Choroid plexus epithelial cell (primary cell): ENCODE data around the gene ATP2B2.

ENCODE experiments used
- DNase-seq: peaks from one replicate; pipeline ENCODE4 v3.0.0-alpha.2; 2010; ENCODE audit warnings: low read depth
- H3K4me3 ChIP-seq: 2 replicates; pipeline ENCODE4 v1.5.1; 2011; ENCODE audit warnings: low read depth, mild to moderate bottlenecking, control low read depth, low read length, moderate library complexity
- CTCF ChIP-seq: conservative IDR thresholded peaks from 2 replicates; pipeline ENCODE4 v1.5.1; 2011; ENCODE audit warnings: low read depth, mild to moderate bottlenecking, control low read depth, inconsistent platforms, low read length, moderate library complexity

Gene ATP2B2

DNA sequence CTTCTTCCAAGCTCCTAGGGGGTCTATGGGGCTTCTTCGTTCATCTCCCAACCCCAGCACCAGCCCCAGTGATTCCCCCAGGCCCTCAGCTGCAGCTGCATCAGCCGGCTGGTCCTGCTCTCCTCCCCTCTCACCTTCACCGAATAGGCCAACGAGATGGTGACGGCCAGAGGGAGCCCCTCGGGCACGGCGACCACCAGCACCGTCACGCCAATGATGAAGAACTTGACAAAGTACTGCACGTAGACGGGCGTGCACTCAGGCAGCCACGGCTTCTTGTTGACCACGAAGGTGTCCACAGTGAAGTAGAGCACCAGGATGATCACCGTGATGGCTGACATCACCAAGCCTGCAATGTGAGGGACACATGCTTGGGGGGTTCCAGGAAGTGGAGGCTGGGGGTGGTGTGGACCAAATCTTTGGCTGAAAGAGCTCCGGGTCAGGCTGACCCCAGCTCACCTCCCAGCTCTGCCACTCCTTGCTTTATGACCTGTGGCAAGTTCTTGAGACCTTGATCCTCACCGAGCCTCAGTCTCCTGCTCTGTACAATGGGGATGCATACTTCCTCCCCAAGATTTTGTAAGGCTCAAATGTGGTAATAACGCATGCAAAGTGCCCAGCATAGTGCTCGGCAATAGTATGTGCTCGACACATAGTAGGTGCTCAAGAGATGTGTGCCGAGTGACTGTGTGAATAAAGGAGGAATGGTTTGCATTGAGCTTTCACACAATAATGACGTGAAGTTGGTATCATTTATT lies 129.9 kb downstream of the ATP2B2 start:
- TF ChIP-seq CTCF: no peak
- no peak for DNase-seq
- H3K4me3 ChIP-seq: no peak overlapping the region

DNA sequence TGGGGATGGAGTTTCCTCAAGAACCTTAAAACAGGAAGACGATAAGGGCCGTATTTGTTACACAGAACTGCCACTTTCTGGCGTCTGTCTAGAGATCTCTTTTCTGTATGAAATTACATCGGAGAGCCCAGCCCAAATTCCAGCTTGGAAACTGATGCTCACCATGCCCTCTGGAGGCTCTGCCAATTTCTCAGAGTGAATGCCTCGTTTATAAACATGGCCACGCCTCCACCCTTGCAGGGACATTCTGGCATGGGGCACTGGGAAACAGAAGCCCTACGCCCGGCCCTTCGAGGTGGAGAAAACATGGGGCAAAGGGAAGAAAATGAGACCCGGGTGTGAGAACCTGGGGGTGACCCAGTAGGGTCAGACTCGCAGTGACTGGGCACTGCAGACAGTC lies 131.1 kb downstream of the ATP2B2 start:
- no peak overlapping the region for H3K4me3 ChIP-seq
- no peak for TF ChIP-seq CTCF
- no peak for DNase-seq

DNA sequence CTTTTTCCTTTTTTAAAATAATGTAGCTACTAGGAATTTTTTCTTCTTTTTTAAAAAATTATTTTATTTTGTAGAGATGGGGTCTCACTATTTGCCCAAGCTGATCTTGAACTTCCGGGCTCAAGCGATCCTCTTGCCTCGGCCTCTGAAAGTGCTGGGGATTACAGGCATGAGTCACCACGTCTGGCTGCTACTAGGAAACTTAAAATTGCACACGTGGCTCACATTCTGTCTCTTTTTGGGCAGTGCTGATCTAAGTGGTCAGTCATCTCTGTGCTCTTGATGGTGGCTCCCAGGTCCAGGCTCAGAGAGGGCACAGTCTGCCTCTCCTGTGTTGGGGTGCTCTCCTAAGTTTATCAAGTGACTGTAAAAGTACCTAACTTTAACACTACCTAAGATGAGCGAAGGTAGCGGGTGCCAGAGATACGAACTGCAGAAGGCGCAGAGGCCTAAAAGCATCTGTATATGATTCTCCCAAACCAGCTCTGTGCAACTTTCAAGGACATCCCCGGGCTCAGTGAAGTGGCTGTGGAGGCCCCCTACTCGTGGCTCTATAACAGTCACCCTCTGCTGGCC lies 131.6 kb downstream of the ATP2B2 start:
- DNase-seq: peak; percentile 68
- no peak overlapping the region for H3K4me3 ChIP-seq
- no peak for TF ChIP-seq CTCF

- H3K4me3 ChIP-seq: no peak overlapping the region
- TF ChIP-seq CTCF: no peak
- no peak for DNase-seq
These were observed 133.6 kb downstream of the ATP2B2 start for GRCh38 chr3:10371789-10372188.

- no peak overlapping the region for H3K4me3 ChIP-seq
- no peak for DNase-seq
- no peak for TF ChIP-seq CTCF
These were observed 134.2 kb downstream of the ATP2B2 start for GRCh38 chr3:10371167-10371566.

- no peak overlapping the region for H3K4me3 ChIP-seq
- TF ChIP-seq CTCF: no peak
- DNase-seq: peak; percentile 60
These were observed 135.0 kb downstream of the ATP2B2 start for GRCh38 chr3:10370429-10370828.

DNA sequence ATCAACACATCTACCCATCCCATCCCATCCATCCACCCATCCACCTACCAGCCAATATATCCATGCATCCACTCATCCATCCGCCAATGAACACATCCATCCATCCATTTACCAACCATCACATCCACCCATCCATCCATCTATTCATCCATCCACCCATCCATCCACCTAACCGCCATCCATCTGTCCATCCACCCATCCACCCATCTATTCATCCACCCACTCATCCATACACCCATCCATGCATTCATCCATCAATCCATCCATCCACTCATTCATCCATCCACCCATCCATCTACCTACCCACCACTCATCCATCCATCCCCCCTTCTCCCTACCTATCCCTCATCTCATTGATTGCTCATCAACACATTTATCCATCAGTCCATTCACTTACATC lies 136.9 kb downstream of the ATP2B2 start:
- no peak for DNase-seq
- H3K4me3 ChIP-seq: no peak overlapping the region
- no peak for TF ChIP-seq CTCF
